Measurements from ENCODE around the gene CAPN13. TPM values are rescaled to one million over a fixed set of nuclear protein-coding genes. Genes with fewer than 3 reads are reported as not detected.

The CAPN13 gene
- total RNA-seq, 2 donors from 2014 or later: 1.1 TPM; not detected in 1

DNA sequence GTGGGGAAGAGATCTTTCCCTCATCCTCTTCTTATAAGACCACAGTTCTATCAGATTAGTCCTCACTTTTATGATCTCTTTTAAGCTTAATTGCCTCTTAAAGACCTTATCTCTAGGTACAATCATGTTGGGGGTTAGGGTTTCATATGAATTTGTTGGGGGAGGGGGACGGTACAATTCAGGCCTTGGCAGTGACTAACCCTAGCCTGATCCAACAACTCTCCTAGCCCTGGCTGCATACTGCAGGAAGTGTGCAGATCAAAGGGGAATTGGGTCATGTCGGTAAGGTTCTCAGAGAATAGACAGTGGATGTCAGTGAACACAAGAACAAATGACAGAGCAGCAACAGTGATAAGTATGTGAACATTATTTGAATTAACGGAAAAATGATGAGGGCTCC lies 16.4 kb downstream of the CAPN13 start:
- no peak for ATAC-seq (ENCODE audit: insufficient number of reproducible peaks, low FRiP score, low read depth)
- Histone ChIP-seq H3K27me3 (replicated peaks; ENCODE audit: insufficient read depth) (peaks cover 3% of the 10 kb centered on the region), H3K27ac (no peak overlapping the region), H3K9me3 (no peaks in the 10 kb centered on the region), H3K4me3 (no peak overlapping the region), H3K36me3 (no peaks in the 10 kb centered on the region), H3K4me1 (ENCODE audit: control insufficient read depth in 1 of 2, low read depth in 2 of 2) (no peaks in the 10 kb centered on the region)
- TF ChIP-seq, protein P1, sequence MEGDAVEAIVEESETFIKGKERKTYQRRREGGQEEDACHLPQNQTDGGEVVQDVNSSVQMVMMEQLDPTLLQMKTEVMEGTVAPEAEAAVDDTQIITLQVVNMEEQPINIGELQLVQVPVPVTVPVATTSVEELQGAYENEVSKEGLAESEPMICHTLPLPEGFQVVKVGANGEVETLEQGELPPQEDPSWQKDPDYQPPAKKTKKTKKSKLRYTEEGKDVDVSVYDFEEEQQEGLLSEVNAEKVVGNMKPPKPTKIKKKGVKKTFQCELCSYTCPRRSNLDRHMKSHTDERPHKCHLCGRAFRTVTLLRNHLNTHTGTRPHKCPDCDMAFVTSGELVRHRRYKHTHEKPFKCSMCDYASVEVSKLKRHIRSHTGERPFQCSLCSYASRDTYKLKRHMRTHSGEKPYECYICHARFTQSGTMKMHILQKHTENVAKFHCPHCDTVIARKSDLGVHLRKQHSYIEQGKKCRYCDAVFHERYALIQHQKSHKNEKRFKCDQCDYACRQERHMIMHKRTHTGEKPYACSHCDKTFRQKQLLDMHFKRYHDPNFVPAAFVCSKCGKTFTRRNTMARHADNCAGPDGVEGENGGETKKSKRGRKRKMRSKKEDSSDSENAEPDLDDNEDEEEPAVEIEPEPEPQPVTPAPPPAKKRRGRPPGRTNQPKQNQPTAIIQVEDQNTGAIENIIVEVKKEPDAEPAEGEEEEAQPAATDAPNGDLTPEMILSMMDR (IDR thresholded peaks at IDR 0.05): no peak
- DNase-seq (ENCODE audit: low spot score): no peak

DNA sequence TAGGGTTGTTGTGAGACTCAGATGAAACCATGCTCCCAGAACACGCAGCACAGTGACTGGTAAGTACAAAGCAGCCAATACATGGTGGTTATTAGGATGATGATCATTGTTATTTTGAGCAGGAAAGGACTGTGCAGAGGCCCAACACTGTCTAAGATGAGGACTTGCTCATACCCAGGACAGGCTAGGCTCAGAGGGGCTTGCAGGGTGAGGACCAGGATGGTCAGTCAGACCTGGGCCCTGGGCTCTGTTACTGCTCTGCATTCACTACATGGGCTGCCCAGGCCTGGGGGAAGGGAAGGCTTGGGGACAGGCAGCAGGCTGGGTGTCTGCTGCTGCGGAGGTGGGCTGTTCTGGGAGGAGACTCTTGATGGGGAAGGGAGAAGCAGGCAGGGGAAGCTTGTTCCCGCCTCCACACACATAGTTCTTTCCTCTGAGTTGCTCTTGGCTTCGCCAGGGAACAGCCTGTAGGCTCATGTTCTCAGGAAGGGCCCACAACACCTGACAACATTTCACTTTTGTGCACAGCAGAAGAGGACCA lies 17.5 kb downstream of the CAPN13 start:
- no peak for ATAC-seq (ENCODE audit: insufficient number of reproducible peaks, low FRiP score, low read depth)
- TF ChIP-seq, protein P1 (IDR thresholded peaks at IDR 0.05): no peak

DNA sequence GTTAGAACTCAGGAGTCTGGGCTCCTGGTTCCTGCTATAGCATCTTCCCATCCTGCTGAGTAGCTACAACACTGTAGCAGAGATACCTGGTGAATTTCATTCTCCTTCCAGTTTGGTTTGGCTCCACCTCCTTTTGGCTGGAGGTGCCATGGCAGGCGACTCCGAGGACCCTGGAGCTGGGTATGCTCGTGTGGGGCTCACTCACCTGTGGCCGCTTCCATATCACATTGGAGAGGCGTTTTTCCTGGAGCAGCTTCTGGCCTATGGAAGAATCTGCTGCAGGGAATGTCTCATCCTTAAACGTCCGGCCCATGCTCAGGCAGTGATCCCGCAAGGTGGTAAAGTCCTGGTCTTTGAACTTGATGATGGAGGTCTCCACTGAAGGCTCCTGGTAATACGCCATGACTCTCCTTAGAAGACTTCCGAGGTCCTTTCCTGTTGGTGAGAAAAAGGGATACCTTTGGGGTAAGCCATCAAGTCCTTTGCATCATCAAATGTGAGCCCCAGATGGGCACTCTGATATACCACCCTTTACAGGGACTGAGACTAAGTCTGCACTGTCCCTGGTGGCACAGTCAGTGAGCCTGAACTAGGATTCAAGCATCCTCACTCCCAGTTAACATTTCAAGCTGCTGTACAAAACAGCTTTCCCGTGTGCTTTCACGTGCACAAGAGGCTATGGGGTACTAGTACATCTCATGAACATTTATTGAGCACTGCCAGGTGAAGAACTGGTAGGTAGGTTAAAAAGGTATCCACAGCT lies 20.1 kb downstream of the CAPN13 start:
- ATAC-seq (ENCODE audit: insufficient number of reproducible peaks, low FRiP score, low read depth) (no peak), DNase-seq (ENCODE audit: low spot score) (no peak)
- TF ChIP-seq, protein P1 (IDR thresholded peaks at IDR 0.05): no peak
- Histone ChIP-seq H3K4me3 (no peak overlapping the region), H3K4me1 (ENCODE audit: control insufficient read depth in 1 of 2, low read depth in 2 of 2) (no peaks in the 10 kb centered on the region), H3K27me3 (replicated peaks; ENCODE audit: insufficient read depth) (no peaks in the 10 kb centered on the region), H3K9me3 (no peaks in the 10 kb centered on the region), H3K27ac (no peak overlapping the region), H3K36me3 (no peaks in the 10 kb centered on the region)

More for the DNA sequence above, 17.5 kb downstream of the CAPN13 start:
- no peaks in the 10 kb centered on the region for H3K36me3 ChIP-seq
- no peak for DNase-seq (ENCODE audit: low spot score)
- no peak overlapping the region for H3K27ac ChIP-seq
- H3K4me1 ChIP-seq (ENCODE audit: control insufficient read depth in 1 of 2, low read depth in 2 of 2): no peaks in the 10 kb centered on the region
- H3K27me3 ChIP-seq (replicated peaks; ENCODE audit: insufficient read depth): peaks cover 3% of the 10 kb centered on the region
- H3K9me3 ChIP-seq: no peaks in the 10 kb centered on the region
- no peak overlapping the region for H3K4me3 ChIP-seq

GRCh38 chr2:30784682-30785081 lies 22.6 kb downstream of the CAPN13 start:
- Histone ChIP-seq H3K4me1 (ENCODE audit: control insufficient read depth in 1 of 2, low read depth in 2 of 2) (no peaks in the 10 kb centered on the region), H3K9me3 (no peaks in the 10 kb centered on the region), H3K27ac (no peak overlapping the region), H3K4me3 (no peak overlapping the region), H3K36me3 (no peaks in the 10 kb centered on the region), H3K27me3 (replicated peaks; ENCODE audit: insufficient read depth) (no peaks in the 10 kb centered on the region)
- DNase-seq (ENCODE audit: low spot score) (no peak), ATAC-seq (ENCODE audit: insufficient number of reproducible peaks, low FRiP score, low read depth) (no peak)
- TF ChIP-seq, protein P1 (IDR thresholded peaks at IDR 0.05): no peak

DNA sequence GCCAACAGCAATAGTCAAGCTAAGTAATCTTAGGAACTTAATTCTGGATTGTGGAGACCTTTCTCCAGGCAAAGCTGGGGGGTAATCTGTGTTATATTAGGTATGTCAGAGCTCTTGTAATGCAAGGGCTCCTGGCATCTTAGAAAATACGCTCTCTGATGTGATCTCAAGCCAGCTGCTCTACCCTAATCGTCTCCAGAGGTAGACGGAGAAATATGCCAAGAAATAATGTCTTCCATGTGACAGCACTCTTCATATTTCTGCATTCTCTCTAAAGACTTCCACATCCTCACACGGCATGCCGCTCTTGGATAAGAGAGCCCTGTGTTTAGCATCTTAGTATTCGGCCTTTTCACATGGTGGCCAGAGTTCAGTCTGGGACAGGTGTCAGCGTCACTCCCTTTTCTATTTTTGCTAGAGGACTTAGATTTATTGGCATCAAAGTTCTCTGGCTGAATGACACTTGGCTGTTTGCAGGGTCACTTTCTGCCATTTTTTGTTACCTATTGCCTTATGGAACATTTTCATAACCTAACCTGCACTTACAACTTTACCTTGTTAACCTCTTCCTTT lies 25.2 kb downstream of the CAPN13 start:
- no peaks in the 10 kb centered on the region for H3K9me3 ChIP-seq
- TF ChIP-seq, protein P1 (IDR thresholded peaks at IDR 0.05): no peak
- no peaks in the 10 kb centered on the region for H3K27me3 ChIP-seq (replicated peaks; ENCODE audit: insufficient read depth)
- DNase-seq (ENCODE audit: low spot score): no peak
- no peak overlapping the region for H3K27ac ChIP-seq
- no peak overlapping the region for H3K4me3 ChIP-seq
- no peaks in the 10 kb centered on the region for H3K4me1 ChIP-seq (ENCODE audit: control insufficient read depth in 1 of 2, low read depth in 2 of 2)
- H3K36me3 ChIP-seq: no peaks in the 10 kb centered on the region
- no peak for ATAC-seq (ENCODE audit: insufficient number of reproducible peaks, low FRiP score, low read depth)

Data from thoracic aorta (tissue), 2 donors.